ENCODE data around the gene PGBD2. TPM values are rescaled to one million over a fixed set of nuclear protein-coding genes. Genes with fewer than 3 reads are reported as not detected.

Gene PGBD2
- total and polyA plus RNA-seq, 9 of the 15 experiments (the other 6 are each of a cell fraction or from before 2014, with no cell fraction given) = 11.9 to 21.8 (median 14.7) TPM

DNA sequence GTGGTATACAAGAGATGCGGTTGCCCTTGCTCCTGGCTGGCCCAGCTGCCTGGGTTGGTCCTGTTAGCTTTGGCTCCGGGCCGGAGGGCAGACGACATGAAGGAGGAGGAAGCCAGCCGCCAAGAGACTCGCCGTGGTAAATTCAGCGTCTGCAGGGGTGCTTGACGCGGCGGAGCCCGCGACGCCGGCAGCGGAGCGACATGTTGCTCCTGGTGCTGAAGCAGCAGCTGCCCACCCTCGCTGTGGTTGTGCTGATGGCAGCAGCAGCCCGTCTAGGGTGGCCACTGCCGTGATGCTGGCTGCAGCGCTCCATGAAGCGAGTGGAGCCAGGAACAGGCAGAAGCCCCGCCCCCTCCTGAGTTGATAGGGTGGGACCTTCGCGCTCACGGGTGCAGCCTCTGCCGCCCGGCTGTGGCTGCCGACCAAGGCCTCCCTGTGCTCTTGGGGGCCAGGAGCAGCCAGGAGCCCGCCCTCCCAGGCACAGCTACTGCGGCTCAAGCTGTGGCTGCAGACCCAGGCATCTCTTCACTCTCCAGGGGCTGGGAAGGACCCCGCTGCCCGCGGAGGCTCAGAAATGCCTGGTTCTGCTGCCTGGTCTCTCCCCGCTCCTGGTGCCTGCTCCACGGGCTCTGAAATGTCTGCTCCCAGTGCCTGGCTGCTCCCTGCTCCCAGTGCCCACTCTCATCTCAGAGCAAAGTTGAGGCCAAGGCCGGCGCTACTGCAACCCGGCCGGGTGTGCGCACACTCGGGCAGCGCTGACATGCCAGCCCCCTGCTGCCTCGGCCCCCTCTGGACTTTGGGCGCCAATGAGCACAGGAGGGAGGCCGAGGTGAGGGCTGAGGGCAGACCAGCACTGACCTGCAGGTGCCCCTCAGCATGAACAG, 42.8 kb upstream of the PGBD2 start (continued):
- TF ChIP-seq ZNF79 (CRISPR knock-in tag; IDR thresholded peaks at IDR 0.05; ENCODE audit: low read depth) (no peak), FIP1L1 (IDR thresholded peaks at IDR 0.05; ENCODE audit: low read depth, low read length, poor library complexity, severe bottlenecking) (peak; percentile 60), CCNT2 (IDR thresholded peaks at IDR 0.05; ENCODE audit: borderline replicate concordance, extremely low read depth, insufficient read length, low read depth, low read length) (no peak), BRCA1 (IDR thresholded peaks at IDR 0.05) (no peak), BRCA1 (CRISPR knock-in tag; IDR thresholded peaks at IDR 0.05) (no peak), ZSCAN29 (IDR thresholded peaks at IDR 0.05) (no peak), RAD21 (CRISPR knock-in tag; conservative IDR thresholded peaks at IDR 0.05 in 1 of 2, IDR thresholded peaks at IDR 0.05 in 1 of 2) (no peak), EHMT2 (IDR thresholded peaks at IDR 0.05) (no peak), HDAC6 (IDR thresholded peaks at IDR 0.05; ENCODE audit: low read depth, low read length) (no peak), CREBBP (IDR thresholded peaks at IDR 0.05; ENCODE audit: low read depth, low read length) (no peak), ZKSCAN1 (IDR thresholded peaks at IDR 0.05; ENCODE audit: low read depth, low read length) (no peak)
- TF ChIP-seq, protein P1, sequence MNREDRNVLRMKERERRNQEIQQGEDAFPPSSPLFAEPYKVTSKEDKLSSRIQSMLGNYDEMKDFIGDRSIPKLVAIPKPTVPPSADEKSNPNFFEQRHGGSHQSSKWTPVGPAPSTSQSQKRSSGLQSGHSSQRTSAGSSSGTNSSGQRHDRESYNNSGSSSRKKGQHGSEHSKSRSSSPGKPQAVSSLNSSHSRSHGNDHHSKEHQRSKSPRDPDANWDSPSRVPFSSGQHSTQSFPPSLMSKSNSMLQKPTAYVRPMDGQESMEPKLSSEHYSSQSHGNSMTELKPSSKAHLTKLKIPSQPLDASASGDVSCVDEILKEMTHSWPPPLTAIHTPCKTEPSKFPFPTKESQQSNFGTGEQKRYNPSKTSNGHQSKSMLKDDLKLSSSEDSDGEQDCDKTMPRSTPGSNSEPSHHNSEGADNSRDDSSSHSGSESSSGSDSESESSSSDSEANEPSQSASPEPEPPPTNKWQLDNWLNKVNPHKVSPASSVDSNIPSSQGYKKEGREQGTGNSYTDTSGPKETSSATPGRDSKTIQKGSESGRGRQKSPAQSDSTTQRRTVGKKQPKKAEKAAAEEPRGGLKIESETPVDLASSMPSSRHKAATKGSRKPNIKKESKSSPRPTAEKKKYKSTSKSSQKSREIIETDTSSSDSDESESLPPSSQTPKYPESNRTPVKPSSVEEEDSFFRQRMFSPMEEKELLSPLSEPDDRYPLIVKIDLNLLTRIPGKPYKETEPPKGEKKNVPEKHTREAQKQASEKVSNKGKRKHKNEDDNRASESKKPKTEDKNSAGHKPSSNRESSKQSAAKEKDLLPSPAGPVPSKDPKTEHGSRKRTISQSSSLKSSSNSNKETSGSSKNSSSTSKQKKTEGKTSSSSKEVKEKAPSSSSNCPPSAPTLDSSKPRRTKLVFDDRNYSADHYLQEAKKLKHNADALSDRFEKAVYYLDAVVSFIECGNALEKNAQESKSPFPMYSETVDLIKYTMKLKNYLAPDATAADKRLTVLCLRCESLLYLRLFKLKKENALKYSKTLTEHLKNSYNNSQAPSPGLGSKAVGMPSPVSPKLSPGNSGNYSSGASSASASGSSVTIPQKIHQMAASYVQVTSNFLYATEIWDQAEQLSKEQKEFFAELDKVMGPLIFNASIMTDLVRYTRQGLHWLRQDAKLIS (CRISPR knock-in tag; IDR thresholded peaks at IDR 0.05) = no peak
- TF ChIP-seq, protein P2, sequence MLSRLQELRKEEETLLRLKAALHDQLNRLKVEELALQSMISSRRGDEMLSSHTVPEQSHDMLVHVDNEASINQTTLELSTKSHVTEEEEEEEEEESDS (CRISPR knock-in tag; IDR thresholded peaks at IDR 0.05) = no peak
- TF ChIP-seq, protein P3, sequence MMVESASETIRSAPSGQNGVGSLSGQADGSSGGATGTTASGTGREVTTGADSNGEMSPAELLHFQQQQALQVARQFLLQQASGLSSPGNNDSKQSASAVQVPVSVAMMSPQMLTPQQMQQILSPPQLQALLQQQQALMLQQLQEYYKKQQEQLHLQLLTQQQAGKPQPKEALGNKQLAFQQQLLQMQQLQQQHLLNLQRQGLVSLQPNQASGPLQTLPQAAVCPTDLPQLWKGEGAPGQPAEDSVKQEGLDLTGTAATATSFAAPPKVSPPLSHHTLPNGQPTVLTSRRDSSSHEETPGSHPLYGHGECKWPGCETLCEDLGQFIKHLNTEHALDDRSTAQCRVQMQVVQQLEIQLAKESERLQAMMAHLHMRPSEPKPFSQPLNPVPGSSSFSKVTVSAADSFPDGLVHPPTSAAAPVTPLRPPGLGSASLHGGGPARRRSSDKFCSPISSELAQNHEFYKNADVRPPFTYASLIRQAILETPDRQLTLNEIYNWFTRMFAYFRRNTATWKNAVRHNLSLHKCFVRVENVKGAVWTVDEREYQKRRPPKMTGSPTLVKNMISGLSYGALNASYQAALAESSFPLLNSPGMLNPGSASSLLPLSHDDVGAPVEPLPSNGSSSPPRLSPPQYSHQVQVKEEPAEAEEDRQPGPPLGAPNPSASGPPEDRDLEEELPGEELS (CRISPR knock-in tag; IDR thresholded peaks at IDR 0.05; ENCODE audit: borderline replicate concordance) = no peak
- TF ChIP-seq, protein P4, sequence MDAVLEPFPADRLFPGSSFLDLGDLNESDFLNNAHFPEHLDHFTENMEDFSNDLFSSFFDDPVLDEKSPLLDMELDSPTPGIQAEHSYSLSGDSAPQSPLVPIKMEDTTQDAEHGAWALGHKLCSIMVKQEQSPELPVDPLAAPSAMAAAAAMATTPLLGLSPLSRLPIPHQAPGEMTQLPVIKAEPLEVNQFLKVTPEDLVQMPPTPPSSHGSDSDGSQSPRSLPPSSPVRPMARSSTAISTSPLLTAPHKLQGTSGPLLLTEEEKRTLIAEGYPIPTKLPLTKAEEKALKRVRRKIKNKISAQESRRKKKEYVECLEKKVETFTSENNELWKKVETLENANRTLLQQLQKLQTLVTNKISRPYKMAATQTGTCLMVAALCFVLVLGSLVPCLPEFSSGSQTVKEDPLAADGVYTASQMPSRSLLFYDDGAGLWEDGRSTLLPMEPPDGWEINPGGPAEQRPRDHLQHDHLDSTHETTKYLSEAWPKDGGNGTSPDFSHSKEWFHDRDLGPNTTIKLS (IDR thresholded peaks at IDR 0.05; ENCODE audit: borderline replicate concordance, low read depth) = no peak
- TF ChIP-seq, protein P5, sequence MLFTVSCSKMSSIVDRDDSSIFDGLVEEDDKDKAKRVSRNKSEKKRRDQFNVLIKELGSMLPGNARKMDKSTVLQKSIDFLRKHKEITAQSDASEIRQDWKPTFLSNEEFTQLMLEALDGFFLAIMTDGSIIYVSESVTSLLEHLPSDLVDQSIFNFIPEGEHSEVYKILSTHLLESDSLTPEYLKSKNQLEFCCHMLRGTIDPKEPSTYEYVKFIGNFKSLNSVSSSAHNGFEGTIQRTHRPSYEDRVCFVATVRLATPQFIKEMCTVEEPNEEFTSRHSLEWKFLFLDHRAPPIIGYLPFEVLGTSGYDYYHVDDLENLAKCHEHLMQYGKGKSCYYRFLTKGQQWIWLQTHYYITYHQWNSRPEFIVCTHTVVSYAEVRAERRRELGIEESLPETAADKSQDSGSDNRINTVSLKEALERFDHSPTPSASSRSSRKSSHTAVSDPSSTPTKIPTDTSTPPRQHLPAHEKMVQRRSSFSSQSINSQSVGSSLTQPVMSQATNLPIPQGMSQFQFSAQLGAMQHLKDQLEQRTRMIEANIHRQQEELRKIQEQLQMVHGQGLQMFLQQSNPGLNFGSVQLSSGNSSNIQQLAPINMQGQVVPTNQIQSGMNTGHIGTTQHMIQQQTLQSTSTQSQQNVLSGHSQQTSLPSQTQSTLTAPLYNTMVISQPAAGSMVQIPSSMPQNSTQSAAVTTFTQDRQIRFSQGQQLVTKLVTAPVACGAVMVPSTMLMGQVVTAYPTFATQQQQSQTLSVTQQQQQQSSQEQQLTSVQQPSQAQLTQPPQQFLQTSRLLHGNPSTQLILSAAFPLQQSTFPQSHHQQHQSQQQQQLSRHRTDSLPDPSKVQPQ (CRISPR knock-in tag; IDR thresholded peaks at IDR 0.05; ENCODE audit: borderline replicate concordance) = no peak
